HG03469 (cell line): ENCODE data around the gene ALDH16A1.

Source experiments
- ATAC-seq: cut with Tn5 transposase; IDR thresholded peaks from one replicate; pipeline ENCODE4 v1.9.1; 2021; ENCODE audit warnings: mild to moderate bottlenecking, moderate library complexity, moderate number of reproducible peaks; ENCODE audit not compliant: unreplicated experiment

Gene ALDH16A1

GRCh38 chr19:49487277-49488045 lies 34.4 kb downstream of the ALDH16A1 start, which contains the start of gene RPL13A:
RPL13A (plus strand) TSS chr19:49487608; CDS start chr19:49487630, 22 bp downstream.
- ATAC-seq: peak; percentile 66

GRCh38 chr19:49488046-49488862 lies 35.2 kb downstream of the ALDH16A1 start:
- no peak for ATAC-seq

- no peak for ATAC-seq
Measured at GRCh38 chr19:49488863-49489537, 36.0 kb downstream of the ALDH16A1 start.

GRCh38 chr19:49489601-49490167 lies 36.7 kb downstream of the ALDH16A1 start:
- no peak for ATAC-seq

- ATAC-seq: no peak
Measured at GRCh38 chr19:49490287-49491029, 37.4 kb downstream of the ALDH16A1 start.

DNA sequence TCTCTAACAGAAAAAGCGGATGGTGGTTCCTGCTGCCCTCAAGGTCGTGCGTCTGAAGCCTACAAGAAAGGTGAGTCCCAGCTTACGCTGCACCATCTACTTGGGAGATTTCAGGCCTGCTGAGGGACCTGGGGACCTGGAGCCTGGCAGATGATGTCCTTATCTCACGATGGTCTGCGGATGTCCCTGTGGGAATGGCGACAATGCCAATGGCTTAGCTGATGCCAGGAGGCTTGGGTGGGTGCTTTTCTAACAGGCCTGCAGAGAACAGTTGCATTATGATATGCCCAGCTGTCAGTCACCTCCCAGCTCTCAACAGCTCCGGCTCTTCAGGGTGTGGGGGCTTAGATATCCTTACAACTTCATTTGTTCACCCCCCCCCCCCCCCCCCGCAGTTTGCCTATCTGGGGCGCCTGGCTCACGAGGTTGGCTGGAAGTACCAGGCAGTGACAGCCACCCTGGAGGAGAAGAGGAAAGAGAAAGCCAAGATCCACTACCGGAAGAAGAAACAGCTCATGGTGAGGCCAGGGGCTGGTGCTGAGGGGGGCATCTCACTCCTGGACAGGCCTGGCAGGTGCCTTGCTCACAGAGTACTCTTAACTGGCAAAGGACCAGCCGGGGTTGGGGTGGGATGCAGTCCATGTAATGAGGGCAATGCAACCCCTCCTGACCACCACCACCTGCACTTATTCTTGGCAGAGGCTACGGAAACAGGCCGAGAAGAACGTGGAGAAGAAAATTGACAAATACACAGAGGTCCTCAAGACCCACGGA lies 38.2 kb downstream of the ALDH16A1 start:
- no peak for ATAC-seq

DNA sequence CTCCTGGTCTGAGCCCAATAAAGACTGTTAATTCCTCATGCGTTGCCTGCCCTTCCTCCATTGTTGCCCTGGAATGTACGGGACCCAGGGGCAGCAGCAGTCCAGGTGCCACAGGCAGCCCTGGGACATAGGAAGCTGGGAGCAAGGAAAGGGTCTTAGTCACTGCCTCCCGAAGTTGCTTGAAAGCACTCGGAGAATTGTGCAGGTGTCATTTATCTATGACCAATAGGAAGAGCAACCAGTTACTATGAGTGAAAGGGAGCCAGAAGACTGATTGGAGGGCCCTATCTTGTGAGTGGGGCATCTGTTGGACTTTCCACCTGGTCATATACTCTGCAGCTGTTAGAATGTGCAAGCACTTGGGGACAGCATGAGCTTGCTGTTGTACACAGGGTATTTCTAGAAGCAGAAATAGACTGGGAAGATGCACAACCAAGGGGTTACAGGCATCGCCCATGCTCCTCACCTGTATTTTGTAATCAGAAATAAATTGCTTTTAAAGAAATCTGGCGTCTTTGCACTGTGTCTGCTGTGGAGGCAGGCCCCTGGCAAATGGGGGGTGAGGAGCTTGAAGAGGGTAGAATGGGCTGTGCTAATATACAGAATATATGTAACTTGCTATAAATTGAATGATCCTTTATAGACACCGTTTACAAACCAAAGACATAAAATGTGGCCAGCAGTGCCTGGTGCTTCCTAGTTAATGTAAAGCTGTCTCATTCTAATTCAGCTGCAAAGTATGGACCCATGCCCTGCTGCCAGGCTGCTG lies 39.0 kb downstream of the ALDH16A1 start:
- ATAC-seq: no peak

- ATAC-seq: no peak
Measured at GRCh38 chr19:49492573-49493405, 39.8 kb downstream of the ALDH16A1 start.

DNA sequence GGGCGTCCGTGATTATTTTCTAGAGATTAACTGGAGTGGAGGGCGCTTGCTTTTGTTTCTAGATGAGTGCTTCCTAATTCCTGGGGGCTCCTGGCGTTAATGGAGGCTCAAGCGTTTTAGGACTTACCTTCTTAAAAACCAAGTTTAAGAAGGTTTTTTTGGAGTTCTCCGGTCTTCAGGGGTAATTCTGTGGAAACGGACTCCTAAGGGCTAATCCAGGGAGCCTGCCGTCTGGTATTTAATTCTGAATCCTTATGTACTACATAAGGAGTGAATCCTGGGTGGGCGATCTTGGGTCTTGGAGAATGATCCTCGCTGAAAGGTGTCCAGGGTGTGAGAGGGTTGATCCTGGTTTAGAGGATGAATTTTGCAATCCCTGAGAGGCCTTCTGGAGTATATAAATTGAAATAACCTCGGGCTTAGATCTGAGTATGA lies 43.6 kb downstream of the ALDH16A1 start:
- ATAC-seq: no peak

- ATAC-seq: no peak
Measured at GRCh38 chr19:49497047-49497788, 44.2 kb downstream of the ALDH16A1 start.

GRCh38 chr19:49497789-49498103 lies 44.7 kb downstream of the ALDH16A1 start:
- ATAC-seq: no peak

DNA sequence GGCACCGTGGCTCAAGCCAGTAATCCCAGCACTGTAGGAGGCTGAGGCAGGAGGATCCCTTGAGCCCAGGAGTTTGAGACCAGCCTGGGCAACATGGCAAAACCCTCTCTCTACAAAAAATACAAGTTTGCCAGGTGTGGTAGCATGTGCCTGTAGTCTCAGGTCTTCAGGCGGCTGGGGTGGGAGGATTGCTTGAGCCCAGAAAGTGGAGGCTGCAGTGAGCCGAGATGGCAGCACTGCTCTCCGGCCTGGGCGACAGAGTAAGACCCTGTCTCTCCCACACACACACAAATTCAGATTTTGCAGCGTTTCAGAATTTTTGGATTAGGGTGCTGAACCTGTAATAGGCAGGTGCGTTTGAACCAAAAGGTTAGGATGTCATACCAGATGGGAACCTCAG lies 45.5 kb downstream of the ALDH16A1 start:
- ATAC-seq: no peak

GRCh38 chr19:49499030-49499670 lies 46.1 kb downstream of the ALDH16A1 start:
- no peak for ATAC-seq

DNA sequence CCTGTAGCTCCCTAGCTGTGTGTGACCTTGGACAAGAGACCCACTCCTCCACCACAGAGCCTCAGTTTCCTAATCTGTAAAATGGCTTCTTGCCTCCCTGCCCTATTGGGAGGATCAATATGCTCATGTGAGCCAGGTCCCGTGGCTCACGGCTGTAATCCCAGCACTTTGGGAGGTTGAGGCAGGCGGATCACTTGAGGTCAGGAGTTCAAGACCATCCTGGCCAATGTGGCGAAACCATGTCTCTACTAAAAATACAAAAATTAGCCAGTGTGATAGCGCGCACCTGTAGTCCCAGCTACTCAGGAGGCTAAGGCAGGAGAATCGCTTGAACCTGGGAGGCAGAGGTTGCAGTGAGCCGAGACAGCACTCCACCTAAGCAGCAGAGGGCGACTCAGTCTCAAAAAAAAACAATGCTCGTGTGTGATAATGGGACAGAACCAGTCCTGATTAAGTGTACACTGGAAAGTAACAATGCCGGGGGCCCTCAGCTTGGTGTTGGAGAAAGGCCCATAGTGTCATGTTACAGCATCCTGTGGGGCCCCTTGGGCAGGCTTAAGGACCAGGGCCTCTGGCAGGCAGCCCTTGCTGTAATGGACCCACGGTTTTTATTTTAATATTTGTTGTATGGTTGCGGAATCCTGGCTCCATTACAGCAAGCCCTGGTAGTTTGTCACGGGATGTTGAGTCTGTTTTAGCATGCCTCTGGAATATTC lies 50.0 kb downstream of the ALDH16A1 start:
- no peak for ATAC-seq

DNA sequence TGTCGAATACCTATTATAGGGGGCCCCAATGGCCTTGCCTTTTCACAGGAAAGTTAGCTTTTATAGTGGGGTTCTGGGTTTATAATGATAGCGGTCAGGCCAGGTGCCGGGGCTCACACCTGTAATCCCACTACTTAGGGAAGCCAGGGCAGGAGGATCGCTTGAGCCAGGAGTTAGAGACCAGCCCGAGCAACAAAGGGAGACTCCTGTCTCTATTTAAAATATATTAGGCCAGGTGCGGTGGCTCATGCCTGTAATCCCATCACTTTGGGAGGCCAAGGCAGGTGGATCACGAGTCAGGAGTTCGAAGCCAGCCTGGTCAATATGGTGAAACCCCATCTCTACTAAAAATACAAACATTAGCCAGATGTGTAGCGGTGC lies 50.5 kb downstream of the ALDH16A1 start:
- ATAC-seq: no peak

DNA sequence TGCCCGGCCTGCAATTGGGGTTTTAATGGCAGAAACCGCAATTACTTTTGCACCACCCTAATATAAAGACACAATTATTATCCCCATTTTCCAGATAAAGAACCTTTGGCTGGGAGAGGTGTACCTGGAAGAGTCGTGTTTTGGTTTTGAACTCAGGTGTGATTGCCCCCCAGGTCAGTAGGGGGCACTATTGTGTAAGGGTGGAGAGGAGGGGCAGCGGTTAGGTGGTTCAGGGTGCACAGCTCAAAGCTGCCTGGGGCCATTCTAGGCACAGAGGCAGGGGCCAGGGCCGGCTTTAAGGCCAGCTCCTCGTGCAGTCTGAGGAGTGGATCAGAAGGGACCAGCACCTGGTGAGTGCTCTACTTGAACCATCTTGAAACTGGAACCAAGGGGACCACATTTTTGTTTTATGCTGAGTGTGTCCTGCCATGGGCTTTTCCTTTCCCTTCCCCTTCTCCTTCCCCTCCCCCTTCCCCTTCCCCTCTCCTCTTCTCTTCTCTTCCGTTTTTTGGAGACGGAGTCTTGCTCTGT lies 53.6 kb downstream of the ALDH16A1 start:
- no peak for ATAC-seq
